Measurements from ENCODE around the gene SYT12. TPM values are rescaled to one million over a fixed set of nuclear protein-coding genes. Genes with fewer than 3 reads are reported as not detected.

The SYT12 gene
- total RNA-seq, 1 experiment from 2014 or later, result 4.6 TPM

DNA sequence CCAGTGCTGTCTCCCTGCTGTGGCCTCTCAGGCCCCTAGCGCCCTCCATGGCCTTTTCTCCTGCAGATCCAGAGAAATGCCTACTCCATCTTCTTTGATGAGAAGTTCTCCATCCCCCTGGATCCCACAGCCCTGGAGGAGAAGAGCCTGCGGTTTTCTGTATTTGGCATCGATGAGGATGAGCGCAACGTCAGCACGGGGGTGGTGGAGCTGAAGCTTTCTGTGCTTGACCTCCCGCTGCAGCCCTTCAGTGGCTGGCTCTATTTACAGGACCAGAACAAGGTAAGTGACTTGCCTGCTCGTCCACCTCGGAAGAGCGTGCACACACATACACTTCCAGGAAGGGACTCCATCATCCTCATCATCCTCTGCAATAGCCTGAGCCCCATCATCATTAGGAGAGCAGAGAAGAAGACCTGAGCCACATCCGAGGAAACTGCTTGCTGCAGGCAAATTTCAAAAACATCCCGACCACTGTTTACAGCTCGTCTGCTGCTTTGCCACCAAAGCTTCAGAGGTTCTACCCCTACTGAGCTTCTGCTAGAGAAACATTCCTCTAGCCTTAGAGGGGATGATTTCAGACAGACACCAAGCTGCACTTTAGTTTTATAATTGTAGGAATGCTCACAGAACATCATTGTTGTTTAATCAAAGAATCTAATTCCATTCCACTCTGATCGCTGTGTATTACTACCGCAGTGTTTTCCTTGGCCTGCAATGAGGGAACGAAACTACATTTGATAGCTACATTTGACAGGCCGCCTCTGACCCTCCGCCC is 20.8 kb downstream of the SYT12 start:
- POLR2A ChIA-PET, result no interaction called here
- H3K36me3 Mint-ChIP-seq, result no peaks in the 10 kb centered on the region
- no peak overlapping the region for H3K4me3 Mint-ChIP-seq
- TF ChIP-seq NR3C1 (CRISPR knock-in tag; conservative IDR thresholded peaks at IDR 0.05; ENCODE audit: low read depth) (no peak), RORB (CRISPR knock-in tag; IDR thresholded peaks at IDR 0.05) (no peak), ZNF219 (CRISPR knock-in tag; IDR thresholded peaks at IDR 0.05; ENCODE audit: borderline replicate concordance) (no peak)
- TF ChIP-seq, protein P1, sequence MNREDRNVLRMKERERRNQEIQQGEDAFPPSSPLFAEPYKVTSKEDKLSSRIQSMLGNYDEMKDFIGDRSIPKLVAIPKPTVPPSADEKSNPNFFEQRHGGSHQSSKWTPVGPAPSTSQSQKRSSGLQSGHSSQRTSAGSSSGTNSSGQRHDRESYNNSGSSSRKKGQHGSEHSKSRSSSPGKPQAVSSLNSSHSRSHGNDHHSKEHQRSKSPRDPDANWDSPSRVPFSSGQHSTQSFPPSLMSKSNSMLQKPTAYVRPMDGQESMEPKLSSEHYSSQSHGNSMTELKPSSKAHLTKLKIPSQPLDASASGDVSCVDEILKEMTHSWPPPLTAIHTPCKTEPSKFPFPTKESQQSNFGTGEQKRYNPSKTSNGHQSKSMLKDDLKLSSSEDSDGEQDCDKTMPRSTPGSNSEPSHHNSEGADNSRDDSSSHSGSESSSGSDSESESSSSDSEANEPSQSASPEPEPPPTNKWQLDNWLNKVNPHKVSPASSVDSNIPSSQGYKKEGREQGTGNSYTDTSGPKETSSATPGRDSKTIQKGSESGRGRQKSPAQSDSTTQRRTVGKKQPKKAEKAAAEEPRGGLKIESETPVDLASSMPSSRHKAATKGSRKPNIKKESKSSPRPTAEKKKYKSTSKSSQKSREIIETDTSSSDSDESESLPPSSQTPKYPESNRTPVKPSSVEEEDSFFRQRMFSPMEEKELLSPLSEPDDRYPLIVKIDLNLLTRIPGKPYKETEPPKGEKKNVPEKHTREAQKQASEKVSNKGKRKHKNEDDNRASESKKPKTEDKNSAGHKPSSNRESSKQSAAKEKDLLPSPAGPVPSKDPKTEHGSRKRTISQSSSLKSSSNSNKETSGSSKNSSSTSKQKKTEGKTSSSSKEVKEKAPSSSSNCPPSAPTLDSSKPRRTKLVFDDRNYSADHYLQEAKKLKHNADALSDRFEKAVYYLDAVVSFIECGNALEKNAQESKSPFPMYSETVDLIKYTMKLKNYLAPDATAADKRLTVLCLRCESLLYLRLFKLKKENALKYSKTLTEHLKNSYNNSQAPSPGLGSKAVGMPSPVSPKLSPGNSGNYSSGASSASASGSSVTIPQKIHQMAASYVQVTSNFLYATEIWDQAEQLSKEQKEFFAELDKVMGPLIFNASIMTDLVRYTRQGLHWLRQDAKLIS (CRISPR knock-in tag; IDR thresholded peaks at IDR 0.05; ENCODE audit: borderline replicate concordance), result no peak
- CTCF ChIA-PET, result interaction anchor here (0.9 to 1.3 kb wide), 4 partner anchors 8 to 68 kb away, joined by 3 to 8 read pairs (median 4); no protein-coding TSS in a partner anchor
- H3K27me3 Mint-ChIP-seq (ENCODE audit: low read depth), result no peaks in the 10 kb centered on the region
- DNase-seq (ENCODE audit: low spot score) (no peak), ATAC-seq (no peak)
- H3K4me1 Mint-ChIP-seq, result no peaks in the 10 kb centered on the region
- H3K27ac Mint-ChIP-seq, result peak overlapping the region; percentile 48; the same call in 1 of the 2 replicates
- H3K9me3 Mint-ChIP-seq, result no peaks in the 10 kb centered on the region

DNA sequence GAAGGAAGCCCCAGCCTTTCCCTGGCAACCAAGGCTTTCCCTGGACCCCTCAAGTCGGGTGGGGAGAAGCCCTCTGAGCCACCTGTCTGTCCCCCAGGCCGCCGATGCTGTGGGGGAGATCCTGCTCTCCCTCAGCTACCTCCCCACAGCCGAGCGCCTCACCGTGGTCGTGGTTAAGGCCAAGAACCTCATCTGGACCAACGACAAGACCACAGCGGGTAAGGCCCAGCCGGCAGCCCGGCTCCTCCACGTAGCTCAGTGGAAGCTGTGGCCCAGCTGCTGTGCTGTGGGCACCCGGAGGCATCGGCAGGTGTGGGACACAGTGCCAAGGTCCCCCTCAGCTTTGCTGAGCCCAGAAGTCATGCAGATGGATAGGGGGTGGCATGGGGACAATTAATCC is 21.6 kb downstream of the SYT12 start:
- POLR2A ChIA-PET, result no interaction called here
- no peak overlapping the region for H3K4me3 Mint-ChIP-seq

More for the DNA sequence above, 21.6 kb downstream of the SYT12 start:
- CTCF ChIA-PET, result interaction anchor here (1.2 to 1.3 kb wide), 3 partner anchors 9 to 69 kb away, joined by 4 to 8 read pairs (median 4); no protein-coding TSS in a partner anchor
- no peaks in the 10 kb centered on the region for H3K9me3 Mint-ChIP-seq
- TF ChIP-seq, protein P2, sequence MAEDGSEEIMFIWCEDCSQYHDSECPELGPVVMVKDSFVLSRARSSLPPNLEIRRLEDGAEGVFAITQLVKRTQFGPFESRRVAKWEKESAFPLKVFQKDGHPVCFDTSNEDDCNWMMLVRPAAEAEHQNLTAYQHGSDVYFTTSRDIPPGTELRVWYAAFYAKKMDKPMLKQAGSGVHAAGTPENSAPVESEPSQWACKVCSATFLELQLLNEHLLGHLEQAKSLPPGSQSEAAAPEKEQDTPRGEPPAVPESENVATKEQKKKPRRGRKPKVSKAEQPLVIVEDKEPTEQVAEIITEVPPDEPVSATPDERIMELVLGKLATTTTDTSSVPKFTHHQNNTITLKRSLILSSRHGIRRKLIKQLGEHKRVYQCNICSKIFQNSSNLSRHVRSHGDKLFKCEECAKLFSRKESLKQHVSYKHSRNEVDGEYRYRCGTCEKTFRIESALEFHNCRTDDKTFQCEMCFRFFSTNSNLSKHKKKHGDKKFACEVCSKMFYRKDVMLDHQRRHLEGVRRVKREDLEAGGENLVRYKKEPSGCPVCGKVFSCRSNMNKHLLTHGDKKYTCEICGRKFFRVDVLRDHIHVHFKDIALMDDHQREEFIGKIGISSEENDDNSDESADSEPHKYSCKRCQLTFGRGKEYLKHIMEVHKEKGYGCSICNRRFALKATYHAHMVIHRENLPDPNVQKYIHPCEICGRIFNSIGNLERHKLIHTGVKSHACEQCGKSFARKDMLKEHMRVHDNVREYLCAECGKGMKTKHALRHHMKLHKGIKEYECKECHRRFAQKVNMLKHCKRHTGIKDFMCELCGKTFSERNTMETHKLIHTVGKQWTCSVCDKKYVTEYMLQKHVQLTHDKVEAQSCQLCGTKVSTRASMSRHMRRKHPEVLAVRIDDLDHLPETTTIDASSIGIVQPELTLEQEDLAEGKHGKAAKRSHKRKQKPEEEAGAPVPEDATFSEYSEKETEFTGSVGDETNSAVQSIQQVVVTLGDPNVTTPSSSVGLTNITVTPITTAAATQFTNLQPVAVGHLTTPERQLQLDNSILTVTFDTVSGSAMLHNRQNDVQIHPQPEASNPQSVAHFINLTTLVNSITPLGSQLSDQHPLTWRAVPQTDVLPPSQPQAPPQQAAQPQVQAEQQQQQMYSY (CRISPR knock-in tag; IDR thresholded peaks at IDR 0.05), result no peak
- no peak for TF ChIP-seq ZNF219 (CRISPR knock-in tag; IDR thresholded peaks at IDR 0.05; ENCODE audit: borderline replicate concordance)
- no peak for TF ChIP-seq SP1 (CRISPR knock-in tag; conservative IDR thresholded peaks at IDR 0.05)
- no peak for TF ChIP-seq SOX15 (CRISPR knock-in tag; IDR thresholded peaks at IDR 0.05)
- TF ChIP-seq, protein P3, sequence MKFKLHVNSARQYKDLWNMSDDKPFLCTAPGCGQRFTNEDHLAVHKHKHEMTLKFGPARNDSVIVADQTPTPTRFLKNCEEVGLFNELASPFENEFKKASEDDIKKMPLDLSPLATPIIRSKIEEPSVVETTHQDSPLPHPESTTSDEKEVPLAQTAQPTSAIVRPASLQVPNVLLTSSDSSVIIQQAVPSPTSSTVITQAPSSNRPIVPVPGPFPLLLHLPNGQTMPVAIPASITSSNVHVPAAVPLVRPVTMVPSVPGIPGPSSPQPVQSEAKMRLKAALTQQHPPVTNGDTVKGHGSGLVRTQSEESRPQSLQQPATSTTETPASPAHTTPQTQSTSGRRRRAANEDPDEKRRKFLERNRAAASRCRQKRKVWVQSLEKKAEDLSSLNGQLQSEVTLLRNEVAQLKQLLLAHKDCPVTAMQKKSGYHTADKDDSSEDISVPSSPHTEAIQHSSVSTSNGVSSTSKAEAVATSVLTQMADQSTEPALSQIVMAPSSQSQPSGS (CRISPR knock-in tag; IDR thresholded peaks at IDR 0.05; ENCODE audit: borderline replicate concordance, low read depth), result no peak
- no peak for TF ChIP-seq SMAD3 (CRISPR knock-in tag; IDR thresholded peaks at IDR 0.05; ENCODE audit: borderline replicate concordance)
- no peak for TF ChIP-seq SMAD4 (CRISPR knock-in tag; IDR thresholded peaks at IDR 0.05)
- TF ChIP-seq, protein P4, sequence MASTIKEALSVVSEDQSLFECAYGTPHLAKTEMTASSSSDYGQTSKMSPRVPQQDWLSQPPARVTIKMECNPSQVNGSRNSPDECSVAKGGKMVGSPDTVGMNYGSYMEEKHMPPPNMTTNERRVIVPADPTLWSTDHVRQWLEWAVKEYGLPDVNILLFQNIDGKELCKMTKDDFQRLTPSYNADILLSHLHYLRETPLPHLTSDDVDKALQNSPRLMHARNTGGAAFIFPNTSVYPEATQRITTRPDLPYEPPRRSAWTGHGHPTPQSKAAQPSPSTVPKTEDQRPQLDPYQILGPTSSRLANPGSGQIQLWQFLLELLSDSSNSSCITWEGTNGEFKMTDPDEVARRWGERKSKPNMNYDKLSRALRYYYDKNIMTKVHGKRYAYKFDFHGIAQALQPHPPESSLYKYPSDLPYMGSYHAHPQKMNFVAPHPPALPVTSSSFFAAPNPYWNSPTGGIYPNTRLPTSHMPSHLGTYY (CRISPR knock-in tag; IDR thresholded peaks at IDR 0.05), result no peak
- no peak overlapping the region for H3K27ac Mint-ChIP-seq
- H3K27me3 Mint-ChIP-seq (ENCODE audit: low read depth), result no peaks in the 10 kb centered on the region
- no peaks in the 10 kb centered on the region for H3K4me1 Mint-ChIP-seq
- ATAC-seq (no peak), DNase-seq (ENCODE audit: low spot score) (no peak)
- H3K36me3 Mint-ChIP-seq, result no peaks in the 10 kb centered on the region

Measured in WTC11 (cell line).